NCI-H2196 treated with DMSO at 0.1 percent for 48 hours (cell line): Measurements from ENCODE around the gene TP53TG5.

Experiments used
- DNase-seq: peaks from one replicate; lab custom pipeline; 2025; ENCODE audit not compliant: unreplicated experiment; lab: John Stamatoyannopoulos, UW

The TP53TG5 gene

GRCh38 chr20:45346851-45347250 is 31.3 kb downstream of the TP53TG5 start:
- no peak for DNase-seq

GRCh38 chr20:45346291-45346718 is 31.8 kb downstream of the TP53TG5 start:
- DNase-seq, result no peak

GRCh38 chr20:45345104-45345936 is 32.8 kb downstream of the TP53TG5 start:
- peak; percentile 31 for DNase-seq

- peak; percentile 17 for DNase-seq
Measured at GRCh38 chr20:45344168-45344860, 33.8 kb downstream of the TP53TG5 start.

GRCh38 chr20:45343532-45344167 is 34.5 kb downstream of the TP53TG5 start:
- peak; percentile 66 for DNase-seq

- DNase-seq, result no peak
Measured at GRCh38 chr20:45342855-45343531, 35.1 kb downstream of the TP53TG5 start.

- peak; percentile 75 for DNase-seq
Measured at GRCh38 chr20:45341939-45342854, 35.9 kb downstream of the TP53TG5 start.

GRCh38 chr20:45341579-45341938 is 36.6 kb downstream of the TP53TG5 start:
- no peak for DNase-seq

GRCh38 chr20:45340951-45341350 is 37.2 kb downstream of the TP53TG5 start:
- no peak for DNase-seq

GRCh38 chr20:45340236-45340847 is 37.8 kb downstream of the TP53TG5 start:
- peak; percentile 86 for DNase-seq

GRCh38 chr20:45339799-45340198 is 38.3 kb downstream of the TP53TG5 start:
- DNase-seq, result peak; percentile 47

GRCh38 chr20:45339084-45339483 is 39.0 kb downstream of the TP53TG5 start:
- DNase-seq, result no peak

GRCh38 chr20:45338121-45339030 is 39.7 kb downstream of the TP53TG5 start:
- DNase-seq, result no peak

GRCh38 chr20:45337367-45338120 is 40.6 kb downstream of the TP53TG5 start:
- DNase-seq, result no peak

GRCh38 chr20:45336530-45337366 is 41.4 kb downstream of the TP53TG5 start:
- no peak for DNase-seq

- DNase-seq, result no peak
Measured at GRCh38 chr20:45330476-45330875, 47.6 kb downstream of the TP53TG5 start.
